OCI-M1 (cell line): ENCODE measurements around the gene TACC3.

Experiments used
- DNase-seq: peaks from one replicate; lab custom pipeline; 2025; lab: John Stamatoyannopoulos, UW

The TACC3 gene

GRCh38 chr4:1746919-1747602 lies 25.7 kb downstream of the TACC3 start:
- no peak for DNase-seq

- no peak for DNase-seq
Measured at GRCh38 chr4:1747603-1747967, 26.3 kb downstream of the TACC3 start.

GRCh38 chr4:1748465-1748995 lies 27.2 kb downstream of the TACC3 start:
- DNase-seq, result peak; percentile 86

DNA sequence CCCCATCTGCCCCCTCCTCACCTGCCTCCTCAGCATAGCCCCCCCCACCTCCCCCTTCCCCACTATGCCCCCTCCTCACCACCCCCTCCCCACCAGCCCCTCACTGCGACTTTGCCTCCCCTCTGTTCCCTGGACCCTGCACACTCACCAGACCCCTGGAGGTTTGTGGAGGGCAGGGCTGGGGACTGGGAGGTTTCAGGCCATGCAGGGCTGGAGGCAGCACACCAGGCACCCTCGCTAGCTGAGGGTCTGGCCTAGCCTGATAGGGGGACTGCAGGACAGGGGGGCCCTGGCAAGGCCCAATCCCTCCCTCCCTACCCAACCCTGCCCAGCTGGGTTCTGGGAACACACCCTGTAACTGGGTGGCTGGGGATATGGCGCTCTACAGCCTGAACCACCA lies 28.0 kb downstream of the TACC3 start:
- DNase-seq, result no peak

DNA sequence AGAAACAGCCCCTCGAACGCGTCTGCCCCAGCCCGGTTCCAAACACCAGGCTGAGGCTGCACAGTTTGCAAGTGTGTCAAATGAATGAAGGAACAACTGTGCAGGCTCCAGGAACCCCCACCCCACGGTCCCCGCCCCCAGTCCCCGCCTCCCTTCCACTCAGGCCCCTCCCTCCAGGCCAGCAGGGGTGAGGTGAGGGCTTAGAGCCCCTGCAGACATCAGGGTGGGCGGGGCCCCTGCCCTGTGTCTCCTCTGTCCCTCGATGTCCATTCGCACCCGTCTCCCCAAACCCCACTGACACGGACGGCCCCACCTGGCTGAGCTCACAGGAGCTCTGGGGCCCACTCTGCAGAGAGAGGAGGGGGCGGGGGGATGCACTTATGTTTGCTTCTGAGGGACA lies 28.5 kb downstream of the TACC3 start:
- no peak for DNase-seq

DNA sequence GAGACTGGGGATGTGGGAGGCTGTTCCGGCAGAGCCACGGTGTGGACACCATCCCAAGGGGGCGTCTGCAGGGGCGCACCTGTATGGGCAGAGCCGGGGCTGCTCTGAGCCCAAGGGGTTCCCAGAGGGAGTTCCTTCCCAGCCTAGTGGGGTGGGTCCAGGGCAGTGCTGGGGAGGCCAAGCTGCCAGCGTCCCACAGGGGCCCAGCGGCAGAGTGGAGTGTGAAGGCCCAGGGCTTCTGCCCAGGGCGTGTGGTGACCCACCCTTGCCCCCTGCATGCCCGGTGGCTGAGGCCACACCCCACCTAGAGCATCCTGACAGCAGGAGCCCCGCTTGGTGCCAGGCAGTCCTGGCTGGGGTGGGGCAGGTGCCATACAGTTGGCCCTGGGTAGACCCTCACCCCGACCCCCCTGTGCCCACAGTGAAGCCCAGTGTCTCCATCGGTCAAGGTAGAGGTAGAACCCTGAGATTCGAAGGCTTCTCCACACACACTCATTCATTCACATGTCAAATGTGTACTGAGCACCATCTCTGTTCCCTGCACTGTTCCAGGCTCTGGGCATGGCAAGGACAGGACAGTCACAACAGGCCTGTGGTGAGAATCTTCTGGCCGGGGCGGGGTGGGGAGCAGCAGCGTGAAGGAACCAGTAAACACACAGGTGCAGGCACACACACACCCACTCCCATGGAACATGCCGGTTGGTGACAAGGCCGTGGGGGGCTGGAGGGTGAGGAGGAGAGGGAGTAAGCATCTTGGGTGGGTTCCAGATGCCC lies 29.2 kb downstream of the TACC3 start:
- no peak for DNase-seq

- no peak for DNase-seq
Measured at GRCh38 chr4:1751155-1751918, 30.0 kb downstream of the TACC3 start.

GRCh38 chr4:1751919-1752283 lies 30.6 kb downstream of the TACC3 start:
- DNase-seq, result no peak

GRCh38 chr4:1752284-1753041 lies 31.1 kb downstream of the TACC3 start:
- DNase-seq, result no peak

DNA sequence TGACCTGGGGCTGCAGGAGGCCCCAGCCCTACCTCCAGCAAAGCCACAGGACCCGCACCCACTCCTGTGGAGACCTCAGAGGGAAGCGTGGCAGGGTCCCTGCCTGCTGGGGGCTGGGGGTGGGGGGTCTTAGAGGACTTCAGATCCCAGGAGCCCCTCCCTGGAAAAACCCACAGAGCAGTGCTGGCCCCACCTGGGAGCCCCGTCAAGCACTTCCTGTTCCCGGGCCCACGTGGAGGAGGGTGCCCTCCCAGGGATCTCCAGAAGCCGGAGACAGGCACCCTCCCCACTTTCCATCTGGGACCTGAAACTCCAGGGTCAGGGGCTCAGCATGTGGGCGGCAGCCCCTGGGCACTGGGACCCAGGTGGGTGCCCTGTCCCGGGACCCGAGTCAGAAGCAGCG lies 32.0 kb downstream of the TACC3 start:
- no peak for DNase-seq

DNA sequence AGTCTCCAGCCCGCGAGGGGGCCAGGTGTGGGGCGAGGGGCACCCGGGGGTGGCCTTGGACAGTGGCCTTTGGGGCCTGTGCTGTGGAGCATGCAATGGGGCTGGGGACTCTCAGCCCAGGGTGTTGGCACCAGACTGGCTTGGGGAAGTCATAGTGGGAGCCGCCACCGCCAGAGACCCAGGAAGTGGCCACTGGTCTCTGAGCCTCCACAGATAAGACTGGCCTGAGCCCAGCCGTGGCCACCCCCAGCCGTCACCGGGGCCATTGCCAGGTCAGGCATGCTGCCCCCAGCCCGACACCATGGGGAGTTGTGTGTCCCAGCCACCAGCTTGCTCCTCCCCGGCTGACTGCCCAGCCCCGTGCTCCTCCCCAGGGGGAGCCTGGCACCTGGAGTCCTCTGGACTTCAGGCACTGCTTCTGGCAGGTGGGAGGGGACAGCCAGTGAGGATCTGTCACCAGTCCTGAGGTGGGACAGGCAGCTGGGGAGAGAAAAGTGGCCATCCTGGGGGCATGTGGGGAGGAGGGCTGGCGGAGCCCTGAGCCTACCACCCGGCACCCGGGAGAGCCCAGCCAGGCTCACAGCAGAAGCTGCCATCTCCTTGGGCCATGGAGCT lies 32.5 kb downstream of the TACC3 start:
- peak; percentile 23 for DNase-seq

DNA sequence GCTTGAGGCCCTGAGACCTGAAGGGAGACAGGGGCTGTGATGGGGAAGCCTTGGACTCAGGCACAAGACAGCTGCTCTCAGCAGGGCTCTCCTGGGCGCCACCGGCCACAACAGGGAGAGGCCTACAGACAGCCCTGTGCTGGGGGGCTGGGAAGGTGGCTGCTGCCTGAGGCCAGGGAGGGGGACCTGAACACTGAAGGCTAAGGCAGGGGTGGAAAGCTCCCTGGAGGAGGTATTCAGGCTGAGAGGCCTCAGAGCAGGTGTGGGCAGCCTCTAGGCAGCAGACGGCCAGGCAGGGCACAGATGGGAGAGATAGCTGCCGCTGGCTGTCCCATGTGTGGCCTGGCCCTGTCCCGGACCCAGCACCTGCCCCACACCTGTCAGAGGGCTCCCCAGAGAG lies 33.0 kb downstream of the TACC3 start:
- DNase-seq, result no peak

- no peak for DNase-seq
Measured at GRCh38 chr4:1755297-1755696, 34.0 kb downstream of the TACC3 start.

- DNase-seq, result no peak
Measured at GRCh38 chr4:1756079-1756478, 34.8 kb downstream of the TACC3 start.

- no peak for DNase-seq
Measured at GRCh38 chr4:1756893-1757779, 35.8 kb downstream of the TACC3 start.

DNA sequence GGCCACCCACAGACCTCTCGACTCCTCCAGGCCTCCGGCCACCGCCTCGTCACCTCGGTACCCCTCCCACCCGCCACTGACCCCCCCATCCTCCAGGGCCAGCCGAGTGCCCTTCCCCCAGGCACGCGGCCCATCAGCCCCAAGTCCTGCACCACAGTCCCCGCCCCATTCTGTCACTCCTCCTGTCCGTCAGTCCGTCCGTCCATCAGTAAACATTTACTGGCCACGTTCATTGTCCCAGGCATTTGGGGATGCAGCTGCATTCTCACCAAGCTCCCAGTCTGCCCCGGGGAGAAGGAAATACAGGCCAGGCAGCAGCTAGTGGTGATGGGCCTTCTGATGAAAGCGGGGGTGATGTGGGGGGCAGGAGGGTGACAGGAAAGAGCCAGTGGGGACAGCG lies 36.5 kb downstream of the TACC3 start:
- DNase-seq, result no peak

DNA sequence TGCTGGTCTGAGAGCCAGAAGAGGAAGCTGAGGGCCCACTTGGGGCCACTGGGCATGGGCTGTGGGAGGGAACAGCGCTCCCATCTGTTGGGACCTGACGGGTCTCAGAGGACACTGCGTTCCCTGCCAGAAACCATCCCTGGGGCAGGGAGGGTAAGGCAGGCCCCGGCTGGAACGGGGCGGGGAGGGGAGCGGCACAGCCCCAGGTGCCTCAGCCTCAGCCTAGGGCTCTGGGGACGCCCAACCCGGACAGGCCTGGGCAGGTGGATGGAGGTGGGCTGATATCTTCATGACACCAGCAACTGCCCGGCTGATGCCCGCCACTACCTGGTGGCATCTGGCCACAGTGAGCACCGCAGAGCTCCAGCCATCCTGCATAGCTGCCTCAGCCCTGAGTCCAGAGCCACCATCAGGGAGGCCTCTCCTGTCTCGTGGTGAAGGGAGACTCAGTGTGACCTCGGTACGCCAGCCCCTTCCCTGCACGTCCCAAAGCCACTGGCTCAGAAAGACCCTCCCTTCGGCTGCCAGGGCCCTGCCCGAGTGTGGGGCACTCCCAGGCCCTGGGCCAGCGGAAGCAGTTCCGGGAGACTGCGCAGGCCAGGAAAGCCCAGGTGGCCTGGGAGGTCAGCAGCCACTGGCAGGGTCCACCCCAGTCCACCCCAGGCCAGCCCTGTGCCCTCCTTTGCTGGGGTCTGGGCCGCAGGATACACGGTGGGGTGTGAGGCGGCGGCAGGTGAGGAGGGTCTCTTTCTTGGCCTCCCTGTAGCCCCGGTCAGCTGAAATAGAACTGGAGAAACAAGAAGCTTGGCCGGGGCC lies 37.2 kb downstream of the TACC3 start:
- no peak for DNase-seq

DNA sequence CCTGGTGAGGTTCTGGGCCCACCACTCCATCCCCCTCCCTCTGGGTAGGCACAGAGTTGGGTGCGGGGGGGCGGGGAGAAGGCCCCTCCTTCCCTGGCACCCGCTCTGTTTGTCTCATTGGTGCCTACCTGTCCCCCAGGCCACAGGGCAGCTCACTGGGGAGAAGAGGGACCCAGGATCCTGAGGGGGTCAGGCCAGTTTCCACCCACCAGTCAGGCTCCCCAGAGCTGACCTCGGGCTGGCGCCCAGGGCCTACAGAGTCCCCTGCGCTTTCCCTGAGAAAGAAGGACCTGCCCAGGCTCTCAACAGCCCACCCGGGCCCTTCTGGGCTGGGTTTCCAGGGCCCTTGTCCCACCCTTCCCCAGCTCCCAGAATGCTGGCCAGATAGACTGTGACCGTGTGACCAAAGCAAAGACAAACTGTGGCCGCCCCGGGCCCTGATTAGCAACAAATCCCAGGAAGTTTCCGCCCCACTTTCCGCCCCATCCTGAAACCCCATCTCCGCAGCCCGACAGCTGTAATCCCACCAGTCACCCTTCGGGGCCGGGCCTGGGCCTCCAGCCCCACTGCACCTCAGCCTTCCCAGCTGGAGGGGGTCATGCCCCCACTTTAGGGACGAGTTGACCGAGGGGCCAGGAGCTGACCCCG lies 38.0 kb downstream of the TACC3 start:
- DNase-seq, result no peak

GRCh38 chr4:1759818-1760223 lies 38.5 kb downstream of the TACC3 start:
- DNase-seq, result no peak
